ENCODE measurements around the gene BAZ1B. TPM values are rescaled to one million over a fixed set of nuclear protein-coding genes. Genes with fewer than 3 reads are reported as not detected.

BAZ1B gene
- total RNA-seq, 1 experiment from 2014 or later: 44.6 TPM

GRCh38 chr7:73520673-73521635 lies 1.1 kb downstream of the BAZ1B start:
- H3K27me3 Mint-ChIP-seq (ENCODE audit: unreplicated experiment): no peaks in the 10 kb centered on the region
- no peak for TF ChIP-seq CTCF (IDR thresholded peaks at IDR 0.05; ENCODE audit: unreplicated experiment)
- peak overlapping the region; percentile 61 for H3K27ac Mint-ChIP-seq (ENCODE audit: unreplicated experiment)
- H3K36me3 Mint-ChIP-seq (ENCODE audit: insufficient read depth, unreplicated experiment): peaks cover 32% of the 10 kb centered on the region
- H3K9me3 Mint-ChIP-seq (ENCODE audit: low read depth, unreplicated experiment): no peaks in the 10 kb centered on the region
- H3K4me1 Mint-ChIP-seq (ENCODE audit: low read depth, unreplicated experiment): peaks cover 8% of the 10 kb centered on the region
- intact Hi-C loops (cut with micrococcal nuclease; ENCODE audit: unreplicated experiment): no loop called here
- no peak for DNase-seq
- CTCF ChIA-PET: interaction anchor here (0.6 to 1.3 kb wide), 3 partner anchors 36 to 204 kb away, joined by 3 to 4 read pairs (median 3); no protein-coding TSS in a partner anchor
- peak overlapping the region; percentile 96 for H3K4me3 Mint-ChIP-seq (ENCODE audit: low read depth, unreplicated experiment)
- BruUV-seq (replicated peaks): TSS peak; percentile 21

- CTCF ChIA-PET: interaction anchor here (0.6 to 1.3 kb wide), 3 partner anchors 37 to 205 kb away, joined by 3 to 4 read pairs (median 3); no protein-coding TSS in a partner anchor
- BruUV-seq (replicated peaks): no TSS peak
- DNase-seq: no peak
- Mint-ChIP-seq H3K4me1 (ENCODE audit: low read depth, unreplicated experiment) (peaks cover 8% of the 10 kb centered on the region), H3K27ac (ENCODE audit: unreplicated experiment) (peak overlapping the region; percentile 61), H3K27me3 (ENCODE audit: unreplicated experiment) (no peaks in the 10 kb centered on the region), H3K4me3 (ENCODE audit: low read depth, unreplicated experiment) (peak overlapping the region; percentile 96), H3K36me3 (ENCODE audit: insufficient read depth, unreplicated experiment) (peaks cover 32% of the 10 kb centered on the region), H3K9me3 (ENCODE audit: low read depth, unreplicated experiment) (no peaks in the 10 kb centered on the region)
- intact Hi-C loops (cut with micrococcal nuclease; ENCODE audit: unreplicated experiment): no loop called here
- no peak for TF ChIP-seq CTCF (IDR thresholded peaks at IDR 0.05; ENCODE audit: unreplicated experiment)
Observed at GRCh38 chr7:73519867-73520672, 2.0 kb downstream of the BAZ1B start.

- intact Hi-C loops (cut with micrococcal nuclease; ENCODE audit: unreplicated experiment): no loop called here
- no peaks in the 10 kb centered on the region for H3K27me3 Mint-ChIP-seq (ENCODE audit: unreplicated experiment)
- peak overlapping the region; percentile 96 for H3K4me3 Mint-ChIP-seq (ENCODE audit: low read depth, unreplicated experiment)
- H3K36me3 Mint-ChIP-seq (ENCODE audit: insufficient read depth, unreplicated experiment): peaks cover 40% of the 10 kb centered on the region
- no peaks in the 10 kb centered on the region for H3K9me3 Mint-ChIP-seq (ENCODE audit: low read depth, unreplicated experiment)
- H3K4me1 Mint-ChIP-seq (ENCODE audit: low read depth, unreplicated experiment): peaks cover 8% of the 10 kb centered on the region
- CTCF ChIA-PET: no interaction called here
- no peak for DNase-seq
- no peak overlapping the region for H3K27ac Mint-ChIP-seq (ENCODE audit: unreplicated experiment)
- TF ChIP-seq CTCF (IDR thresholded peaks at IDR 0.05; ENCODE audit: unreplicated experiment): no peak
- no TSS peak for BruUV-seq (replicated peaks)
Observed at GRCh38 chr7:73518470-73518869, 3.6 kb downstream of the BAZ1B start.

- Mint-ChIP-seq H3K4me3 (ENCODE audit: low read depth, unreplicated experiment) (no peak overlapping the region), H3K36me3 (ENCODE audit: insufficient read depth, unreplicated experiment) (peaks cover 35% of the 10 kb centered on the region), H3K4me1 (ENCODE audit: low read depth, unreplicated experiment) (peaks cover 8% of the 10 kb centered on the region), H3K9me3 (ENCODE audit: low read depth, unreplicated experiment) (no peaks in the 10 kb centered on the region), H3K27ac (ENCODE audit: unreplicated experiment) (no peak overlapping the region), H3K27me3 (ENCODE audit: unreplicated experiment) (no peaks in the 10 kb centered on the region)
- no peak for TF ChIP-seq CTCF (IDR thresholded peaks at IDR 0.05; ENCODE audit: unreplicated experiment)
- intact Hi-C loops (cut with micrococcal nuclease; ENCODE audit: unreplicated experiment): no loop called here
- no peak for DNase-seq
- CTCF ChIA-PET: no interaction called here
- BruUV-seq (replicated peaks): no TSS peak
Observed at GRCh38 chr7:73517241-73517995, 4.7 kb downstream of the BAZ1B start.

All from Calu3 (cell line).